GM12878 (cell line): ENCODE measurements around the gene GPC6. TPM values are rescaled to one million over a fixed set of nuclear protein-coding genes. Genes with fewer than 3 reads are reported as not detected.

Experiments
- ATAC-seq: fragments of 200-7000 bp; cut with Tn5 transposase; 3 replicates; pipeline ENCODE4 v1.9.1; 2020; ENCODE audit warnings: mild to moderate bottlenecking, moderate library complexity
- BruUV-seq: library from RNA; stranded (reverse); fragments of 400-500 nt; replicated peaks from 2 replicates; lab custom pipeline; 2021; lab: Mats Ljungman, UMichigan
- CTCF ChIA-PET: fragments of 300-600 bp; sonication (Branson Sonifier 250); formaldehyde crosslinking; extraction: SDS; loops from one replicate; lab custom pipeline; 2021; ENCODE audit warnings: inconsistent platforms; lab: Yijun Ruan, JAX
- POLR2A ChIA-PET: fragments of 350-600 bp; formaldehyde crosslinking; extraction: SDS; loops from one replicate; lab custom pipeline; 2021; ENCODE audit warnings: inconsistent platforms; lab: Charles Lee
- RAD21 ChIA-PET: fragments of 300-600 bp; sonication (Branson Sonifier 250); formaldehyde crosslinking; loops from one replicate; lab custom pipeline; 2023; ENCODE audit warnings: antibody characterized with exemption; ENCODE audit not compliant: unreplicated experiment; lab: Charles Lee
- SMC1A ChIA-PET: fragments of 300-600 bp; sonication (Branson Sonifier 250); formaldehyde crosslinking; loops from one replicate; lab custom pipeline; 2023; ENCODE audit not compliant: unreplicated experiment, uncharacterized antibody; lab: Charles Lee
- DNase-seq: peaks from one replicate; pipeline ENCODE4 v3.0.0-alpha.2; 2011; ENCODE audit warnings: low read depth, low spot score
- FAIRE-seq: peaks from 3 replicates; lab custom pipeline; 2011; peaks lifted over from hg19 to GRCh38; lab: Jason Lieb, UNC
- H2AFZ ChIP-seq: 2 replicates; pipeline ENCODE4 v1.6.0; 2011; ENCODE audit warnings: low read depth, low read length, control low read depth; ENCODE audit not compliant: control insufficient read depth
- H3K27ac ChIP-seq: 2 replicates; pipeline ENCODE4 v1.5.1; 2011; ENCODE audit warnings: control low read depth; ENCODE audit not compliant: control insufficient read depth, insufficient read depth
- H3K27me3 ChIP-seq, 2 experiments: replicated peaks in 1 of 2; 2 replicates each; pipeline versions ENCODE4 v1.6.0 to v1.6.1; 2011; ENCODE audit warnings: low read length in 1 of 2; ENCODE audit not compliant: control insufficient read depth in 2 of 2, insufficient read depth in 2 of 2
- H3K36me3 ChIP-seq, 2 experiments: 2 replicates each; pipeline ENCODE4 v1.5.1; 2011; ENCODE audit warnings: low read length in 1 of 2; ENCODE audit not compliant: control insufficient read depth in 2 of 2, insufficient read depth in 2 of 2
- H3K4me1 ChIP-seq: 2 replicates; pipeline ENCODE4 v1.6.1; 2011; ENCODE audit warnings: mild to moderate bottlenecking, low read length, moderate library complexity, mixed read lengths; ENCODE audit not compliant: control insufficient read depth, insufficient read depth
- H3K4me2 ChIP-seq: 2 replicates; pipeline ENCODE4 v1.6.0; 2011; ENCODE audit warnings: control low read depth; ENCODE audit not compliant: control insufficient read depth, insufficient read depth
- H3K4me3 ChIP-seq: fragments of 200-600 bp; sonication (generic); 2 replicates; pipeline ENCODE4 v1.5.1; 2016
- H3K79me2 ChIP-seq: 2 replicates; pipeline ENCODE4 v1.6.0; 2011; ENCODE audit warnings: low read length; ENCODE audit not compliant: control insufficient read depth, insufficient read depth
- H3K9ac ChIP-seq: 2 replicates; pipeline ENCODE4 v1.8.0; 2011; ENCODE audit warnings: low read length, control low read depth, mixed read lengths; ENCODE audit not compliant: control insufficient read depth, insufficient read depth
- H3K9me3 ChIP-seq: replicated peaks from 3 replicates; pipeline ENCODE4 v1.5.1; 2011; ENCODE audit warnings: mild to moderate bottlenecking, low read length; ENCODE audit not compliant: control insufficient read depth, insufficient read depth
- H4K20me1 ChIP-seq: 2 replicates; pipeline ENCODE4 v1.6.0; 2011; ENCODE audit not compliant: control insufficient read depth, insufficient read depth
- HDAC6 ChIP-seq: fragments of 200-600 bp; sonication (generic); IDR thresholded peaks from one replicate; pipeline ENCODE4 v1.8.0; 2017; ENCODE audit warnings: antibody characterized with exemption; ENCODE audit not compliant: unreplicated experiment
- IKZF2 ChIP-seq, 2 experiments: fragments of 450-650 bp; IDR thresholded peaks; 2 replicates each; pipeline ENCODE4 v1.6.1; 2017; ENCODE audit warnings: mild to moderate bottlenecking in 2 of 2, moderate library complexity in 2 of 2
- IRF5 ChIP-seq: fragments of 450-650 bp; IDR thresholded peaks from 2 replicates; pipeline ENCODE4 v1.6.1; 2017; ENCODE audit warnings: borderline replicate concordance
- PKNOX1 ChIP-seq: fragments of 450-650 bp; IDR thresholded peaks from 2 replicates; pipeline ENCODE4 v1.6.1; 2016; ENCODE audit warnings: mild to moderate bottlenecking
- SIN3A ChIP-seq: IDR thresholded peaks from 2 replicates; pipeline ENCODE4 v1.6.1; 2012; ENCODE audit warnings: low read depth, low read length, improper control_type of control experiment
- SMAD5 ChIP-seq: IDR thresholded peaks from 2 replicates; pipeline ENCODE4 v1.6.1; 2016; ENCODE audit warnings: antibody characterized with exemption, low read depth
- SPI1 ChIP-seq: IDR thresholded peaks from 2 replicates; pipeline ENCODE4 v1.6.1; 2011; ENCODE audit warnings: low read depth, mild to moderate bottlenecking, low read length, moderate library complexity, borderline replicate concordance; ENCODE audit not compliant: insufficient read depth
- YBX1 ChIP-seq: fragments of 450-650 bp; IDR thresholded peaks from 2 replicates; pipeline ENCODE4 v1.6.1; 2016; ENCODE audit warnings: antibody characterized with exemption
- ZNF622 ChIP-seq: fragments of 450-650 bp; IDR thresholded peaks from 2 replicates; pipeline ENCODE4 v1.6.1; 2017; ENCODE audit warnings: mild to moderate bottlenecking, inconsistent platforms
- ZSCAN29 ChIP-seq: fragments of 450-650 bp; IDR thresholded peaks from 2 replicates; pipeline ENCODE4 v1.6.1; 2017; ENCODE audit warnings: mild to moderate bottlenecking, moderate library complexity
- WGBS: methylation state at CpG from one replicate; pipeline ENCODE4 v1.1.6; 2016; ENCODE audit warnings: low lambda C conversion rate; ENCODE audit not compliant: insufficient replicate concordance, insufficient coverage; ENCODE audit errors: missing lambda C conversion rate; 5-methylcytosine and 5-hydroxymethylcytosine counted together
- in situ Hi-C: fragments of 300-500 bp; cut with MboI; formaldehyde crosslinking; loops from 9 replicates; pipeline ENCODE4 v1.14.3; 2018; ENCODE audit warnings: mixed read lengths
- intact Hi-C: fragments of 100-400 bp; cut with micrococcal nuclease; formaldehyde crosslinking; loops from one replicate; pipeline ENCODE4 v1.14.2; 2022; ENCODE audit not compliant: unreplicated experiment
- polyA plus RNA-seq, 11 experiments: library from polyadenylated mRNA; depleted of rRNA in 4 of 11; unstranded in 6 of 11; stranded (reverse) in 5 of 11; fragments of >200 nt; fragmentation: Nextera tagmentation in 4 of 11; fragmentation: Illumina TruSeq in 1 of 11; extraction: Ambion mirVana in 4 of 11; extraction: Trizol in 1 of 11; gene quantifications; 1 replicate in 1 of 11; 2 replicates in 10 of 11; pipeline versions ENCODE4 v1.2.1 to v1.2.3, GENCODE V29; 2011 to 2016; ENCODE audit warnings: inconsistent platforms in 2 of 11, missing spikeins in 2 of 11, low read depth in 1 of 11
- total RNA-seq, 4 experiments: library from RNA; depleted of rRNA in 3 of 4; stranded (reverse); fragments of >200 nt in 3 of 4; fragmentation: Illumina TruSeq in 1 of 4; extraction: Trizol in 1 of 4; gene quantifications; 2 replicates each; pipeline versions ENCODE4 v1.2.1 to v1.2.3, GENCODE V29; 2013 to 2021
- TF ChIP-seq, protein P1 (sequence below): IDR thresholded peaks from 2 replicates; pipeline ENCODE4 v1.6.1; 2011; ENCODE audit warnings: borderline replicate concordance, low read depth, mild to moderate bottlenecking, moderate library complexity, low read length; ENCODE audit not compliant: insufficient read depth, poor library complexity, severe bottlenecking

GPC6 gene
- total and polyA plus RNA-seq, 10 of the 15 experiments (the other 5 are each of a cell fraction or from before 2014, with no cell fraction given): 0.03 to 0.04 (median 0.03) TPM; not detected in 7

DNA sequence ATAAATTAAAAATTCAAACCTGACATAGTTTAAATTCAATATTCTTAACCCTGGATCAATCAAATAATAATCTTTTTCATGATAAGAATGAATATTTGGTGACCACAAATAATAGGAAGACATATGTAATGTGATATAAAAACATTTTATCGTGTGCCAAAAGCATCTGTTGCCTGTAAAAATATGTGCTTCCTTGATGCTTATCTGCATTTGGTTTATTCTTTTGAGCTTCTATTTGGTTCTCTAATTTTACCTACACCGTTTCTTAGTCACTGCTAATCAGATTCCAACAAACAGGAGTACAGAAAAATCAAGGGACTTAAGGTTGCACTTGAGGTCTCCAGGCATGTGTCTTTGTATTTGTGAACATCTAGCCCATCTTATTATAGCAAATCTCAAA, 978.3 kb downstream of the GPC6 start:
- RAD21 ChIA-PET: no interaction called here
- Histone ChIP-seq H3K4me2 (no peak overlapping the region), H3K79me2 (no peaks in the 10 kb centered on the region), H4K20me1 (no peaks in the 10 kb centered on the region), H3K27me3 (no peaks in the 10 kb centered on the region), H2AFZ (no peak overlapping the region), H3K9ac (no peak overlapping the region), H3K27ac (no peak overlapping the region), H3K4me3 (no peak overlapping the region), H3K36me3 (no peaks in the 10 kb centered on the region), H3K9me3 (no peaks in the 10 kb centered on the region), H3K4me1 (no peaks in the 10 kb centered on the region)
- CTCF ChIA-PET: no interaction called here
- SMC1A ChIA-PET: no interaction called here
- POLR2A ChIA-PET: no interaction called here
- WGBS: 17% methylated on average over 2 of the region's 2 CpGs
- FAIRE-seq: no peak
- intact Hi-C loops: loop anchor here (10.0 kb wide), 1 partner anchor 380 kb away; no protein-coding TSS in a partner anchor
- in situ Hi-C loops: no loop called here
- no TSS peak for BruUV-seq
- no peak for TF ChIP-seq PKNOX1
- no peak for TF ChIP-seq SPI1
- TF ChIP-seq, protein P1, sequence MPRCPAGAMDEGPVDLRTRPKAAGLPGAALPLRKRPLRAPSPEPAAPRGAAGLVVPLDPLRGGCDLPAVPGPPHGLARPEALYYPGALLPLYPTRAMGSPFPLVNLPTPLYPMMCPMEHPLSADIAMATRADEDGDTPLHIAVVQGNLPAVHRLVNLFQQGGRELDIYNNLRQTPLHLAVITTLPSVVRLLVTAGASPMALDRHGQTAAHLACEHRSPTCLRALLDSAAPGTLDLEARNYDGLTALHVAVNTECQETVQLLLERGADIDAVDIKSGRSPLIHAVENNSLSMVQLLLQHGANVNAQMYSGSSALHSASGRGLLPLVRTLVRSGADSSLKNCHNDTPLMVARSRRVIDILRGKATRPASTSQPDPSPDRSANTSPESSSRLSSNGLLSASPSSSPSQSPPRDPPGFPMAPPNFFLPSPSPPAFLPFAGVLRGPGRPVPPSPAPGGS: no peak
- no peak for TF ChIP-seq YBX1
- TF ChIP-seq IRF5: no peak
- no peak for TF ChIP-seq ZSCAN29
- no peak for TF ChIP-seq IKZF2 (IDR thresholded peaks at IDR 0.05)
- no peak for TF ChIP-seq HDAC6
- TF ChIP-seq SMAD5: no peak
- TF ChIP-seq SIN3A: no peak
- no peak for TF ChIP-seq ZNF622
- DNase-seq: no peak
- no peak for ATAC-seq
